ENCODE measurements around the gene LYST. TPM values are rescaled to one million over a fixed set of nuclear protein-coding genes. Genes with fewer than 3 reads are reported as not detected.
A peak's percentile ranks its signal among the peaks of the same experiment; 100 is the strongest.

The LYST gene
- total and polyA plus RNA-seq, 2 of the 8 experiments (the other 6 are each of a cell fraction or from before 2014, with no cell fraction given): 0.29 to 0.58 TPM

GRCh38 chr1:235649368-235650163, 217.1 kb downstream of the LYST start, which contains the start of gene GNG4:
GNG4 (minus strand) TSS chr1:235649784; CDS start chr1:235583838, 65,946 bp downstream.
- H3K4me2 ChIP-seq (ENCODE audit: insufficient read depth in 1 of 2, low read depth in 2 of 2, low read length in 2 of 2): peak within 1 kb of the TSS; percentile 82 to 91
- 2% methylated on average over 17 of the region's 111 CpGs; no CpG with 5 or more reads in 1 of the 2 experiments for WGBS, 2 experiments (ENCODE audit: extremely low coverage in 1 of 2, insufficient coverage in 1 of 2, insufficient read length in 1 of 2, insufficient replicate concordance in 2 of 2, low coverage in 1 of 2, low lambda C conversion rate in 2 of 2, missing lambda C conversion rate in 1 of 2)
- H2BK120ac ChIP-seq (replicated peaks; ENCODE audit: low read depth, low read length): no peak within 1 kb of the TSS
- H4K8ac ChIP-seq (ENCODE audit: extremely low read depth, insufficient read depth, low read length): peak within 1 kb of the TSS; percentile 88
- no peaks in the 10 kb centered on the region for H3K36me3 ChIP-seq (ENCODE audit: control insufficient read depth in 2 of 4, insufficient read depth in 4 of 4, low read length in 3 of 4)
- 0 out of 2 replicates have a peak within 1 kb of the TSS, but pooled peaks have one; percentile 46 for H2AK5ac ChIP-seq (ENCODE audit: low read depth, low read length)
- H3K27ac ChIP-seq (ENCODE audit: low read depth, low read length): peak within 1 kb of the TSS; percentile 85; the same call in 1 of the 2 replicates
- peaks cover 0 to 37% of the 10 kb centered on the region in 2 experiments; a peak in 2 of 4 replicates for H3K79me2 ChIP-seq (ENCODE audit: control insufficient read depth in 1 of 2, insufficient read depth in 2 of 2, low read length in 2 of 2)
- FAIRE-seq: no peak
- H3K18ac ChIP-seq (ENCODE audit: extremely low read depth, low read length): peak within 1 kb of the TSS; percentile 85
- peak in 1 of 2 experiments; percentile 85 for DNase-seq (ENCODE audit: low read depth in 1 of 2, low spot score in 2 of 2)
- H3K4me1 ChIP-seq (replicated peaks in 1 of 4; ENCODE audit: control insufficient read depth in 3 of 4, insufficient read depth in 4 of 4, low read length in 3 of 4): peaks cover 5 to 25% (median 9%) of the 10 kb centered on the region in 4 experiments
- H3K14ac ChIP-seq (ENCODE audit: insufficient read length): no peak within 1 kb of the TSS
- H3K23me2 ChIP-seq (ENCODE audit: low read depth, low read length): peaks cover 19% of the 10 kb centered on the region
- H4K20me1 ChIP-seq (replicated peaks in 1 of 2; ENCODE audit: control insufficient read depth in 1 of 2, insufficient read depth in 2 of 2, low read length in 2 of 2): peaks cover 2 to 3% of the 10 kb centered on the region in 2 experiments
- H3K4ac ChIP-seq (replicated peaks; ENCODE audit: insufficient read length, low read depth, low read length): no peak within 1 kb of the TSS
- no peak within 1 kb of the TSS for H3K23ac ChIP-seq (ENCODE audit: insufficient read length)
- no peaks in the 10 kb centered on the region for H3K9me3 ChIP-seq (ENCODE audit: insufficient read depth in 2 of 2, low read depth in 1 of 2, low read length in 1 of 2)
- no peaks in the 10 kb centered on the region for H3K79me1 ChIP-seq (ENCODE audit: low read depth, low read length)
- peak within 1 kb of the TSS; percentile 62 for H4K91ac ChIP-seq (replicated peaks; ENCODE audit: insufficient read length, low read length)
- peak within 1 kb of the TSS; percentile 86 for H2BK5ac ChIP-seq (ENCODE audit: low read depth, low read length)
- H2BK12ac ChIP-seq (ENCODE audit: low read depth, low read length): peak within 1 kb of the TSS; percentile 96; the same call in 1 of the 2 replicates
- peak within 1 kb of the TSS; percentile 45 to 87 (median 74) for H3K4me3 ChIP-seq (ENCODE audit: extremely low read depth in 1 of 4, insufficient read depth in 2 of 4, low read depth in 3 of 4, low read length in 4 of 4)
- H2BK15ac ChIP-seq (ENCODE audit: low read length): peak within 1 kb of the TSS; percentile 72; the same call in 1 of the 2 replicates
- ChIA-PET POLR2A (ENCODE audit: partially characterized antibody) (interaction anchor here (0.9 to 2.6 kb wide), 8 partner anchors 8 to 145 kb away, joined by 3 to 7 read pairs (median 3); partner anchors contain the start of gene B3GALNT2), CTCF (ENCODE audit: partially characterized antibody) (interaction anchor here (1.7 kb wide), 1 partner anchor 81 kb away, joined by 4 read pairs; no protein-coding TSS in a partner anchor)
- peak within 1 kb of the TSS; percentile 65 to 88 (median 77) for H3K9ac ChIP-seq (replicated peaks in 1 of 4; ENCODE audit: extremely low read depth in 1 of 4, low read depth in 3 of 4, low read length in 3 of 4)
- H4K5ac ChIP-seq (ENCODE audit: insufficient read length, low read depth, low read length): peak within 1 kb of the TSS; percentile 82
- 0 out of 2 replicates have a peak within 1 kb of the TSS, but pooled peaks have one; percentile 60 for H2AFZ ChIP-seq (ENCODE audit: low read length)
- H3K27me3 ChIP-seq (replicated peaks in 1 of 4; ENCODE audit: control insufficient read depth in 3 of 4, extremely low read depth in 1 of 4, insufficient read depth in 3 of 4, low read length in 3 of 4): no peaks in the 10 kb centered on the region
- H2BK20ac ChIP-seq (ENCODE audit: low read length): no peak within 1 kb of the TSS
- H3K56ac ChIP-seq (replicated peaks; ENCODE audit: insufficient read length, low read depth, low read length): peak within 1 kb of the TSS; percentile 81
- 0 out of 4 replicates have a peak, but pooled peaks of 1 of the 2 experiments have one; percentile 29 for TF ChIP-seq HDAC2 (IDR thresholded peaks at IDR 0.05; ENCODE audit: borderline replicate concordance in 1 of 2, low read depth in 2 of 2, low read length in 2 of 2)
- TF ChIP-seq KDM4A (IDR thresholded peaks at IDR 0.05; ENCODE audit: low read depth, low read length, severe bottlenecking): peak; percentile 86
- TF ChIP-seq CREB1 (IDR thresholded peaks at IDR 0.05): peak; percentile 93
- TF ChIP-seq E2F6 (IDR thresholded peaks at IDR 0.05): peak; percentile 1; the same call in 1 of the 2 replicates
- TF ChIP-seq KDM5A (IDR thresholded peaks at IDR 0.05; ENCODE audit: low read length): no peak
- 0 out of 2 replicates have a peak, but pooled peaks have one; percentile 27 for TF ChIP-seq TAF1 (IDR thresholded peaks at IDR 0.05; ENCODE audit: low read depth, low read length)
- 0 out of 3 replicates have a peak, but pooled peaks of 1 of the 2 experiments have one; percentile 39 for TF ChIP-seq POLR2A (IDR thresholded peaks at IDR 0.05; ENCODE audit: control extremely low read depth in 1 of 2, low read depth in 2 of 2, low read length in 2 of 2)
- peak; percentile 20; the same call in 1 of the 2 replicates for TF ChIP-seq BACH1 (IDR thresholded peaks at IDR 0.05; ENCODE audit: low read length)
- no peak for TF ChIP-seq MAFK (IDR thresholded peaks at IDR 0.05; ENCODE audit: low read depth, low read length)
- TF ChIP-seq ASH2L (IDR thresholded peaks at IDR 0.05; ENCODE audit: low read length): peak; percentile 53
- TF ChIP-seq CHD2 (IDR thresholded peaks at IDR 0.05; ENCODE audit: low read length): no peak

Data from H1 (cell line).